Breast epithelium (tissue), 3 donors: Measurements from ENCODE around the gene MBP.

ENCODE experiments used
- CTCF ChIP-seq, 3 donors: fragments of 450-650 bp; IDR thresholded peaks; one replicate each; pipeline ENCODE4 v1.5.1; 2016 to 2017; ENCODE audit warnings: antibody characterized with exemption in 3 of 3, mild to moderate bottlenecking in 3 of 3, moderate library complexity in 3 of 3
- POLR2A ChIP-seq: fragments of 450-650 bp; IDR thresholded peaks from one replicate; pipeline ENCODE4 v1.6.1; 2016; ENCODE audit warnings: antibody characterized with exemption, mild to moderate bottlenecking, moderate library complexity
- POLR2AphosphoS5 ChIP-seq, 3 donors: sonication (generic); formaldehyde crosslinking; IDR thresholded peaks; one replicate each; pipeline ENCODE4 v1.6.1; 2017; ENCODE audit warnings: antibody characterized with exemption in 3 of 3

DNA sequence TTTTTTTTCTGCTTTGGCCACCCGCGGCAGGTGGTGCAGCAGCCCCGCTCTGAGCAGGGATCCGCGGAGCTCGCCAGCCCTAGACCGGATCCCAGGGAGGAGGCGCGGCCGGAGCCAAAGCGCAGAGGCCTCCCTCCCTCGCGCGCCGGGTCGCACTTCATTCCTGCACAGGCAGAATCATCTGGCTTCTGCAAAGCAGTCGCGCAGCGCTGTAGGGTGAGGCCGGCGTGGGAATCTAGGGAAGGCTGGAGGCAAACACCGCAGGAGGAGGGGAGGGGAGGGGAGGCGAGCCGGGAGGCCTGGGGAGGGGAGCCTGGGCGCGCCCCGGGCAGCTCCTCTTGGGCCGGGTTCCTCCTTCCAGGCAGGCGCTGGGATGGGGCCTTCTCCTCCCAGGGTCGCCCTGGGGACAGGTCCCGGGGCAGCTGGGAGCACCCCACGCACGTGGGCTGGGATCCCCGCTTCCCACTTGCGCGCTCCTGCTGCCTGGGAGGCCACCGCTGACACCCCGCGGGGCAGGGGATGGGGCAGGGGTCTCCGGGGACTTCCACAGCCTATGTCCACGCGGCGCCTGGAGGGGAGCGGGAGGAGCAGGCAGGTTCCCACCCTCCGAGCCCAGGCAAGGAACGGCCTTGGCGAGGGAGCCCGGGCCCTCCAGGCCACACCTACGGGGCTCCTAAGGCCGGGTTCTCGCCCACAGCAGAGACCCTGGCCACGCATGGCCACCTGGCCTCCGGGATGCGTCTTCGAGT lies 45.0 kb downstream of the MBP start:
- TF ChIP-seq CTCF (IDR thresholded peaks at IDR 0.05): no peak
- no peak for TF ChIP-seq POLR2A
- no peak for TF ChIP-seq POLR2AphosphoS5 (IDR thresholded peaks at IDR 0.05)
